ENCODE results near the gene PXMP4.
"Not testable (repeated sequence)": the region's sequence is repeated elsewhere in the genome, so short reads cannot be mapped to it uniquely, and the experiment has no call there.

The PXMP4 gene

GRCh38 chr20:33761698-33762250 lies 41.7 kb upstream of the PXMP4 start:
- Histone ChIP-seq H3K79me2 (ENCODE audit: control insufficient read depth, low read length) (no peaks in the 10 kb centered on the region), H3F3A (ENCODE audit: control insufficient read depth, insufficient read depth) (no peaks in the 10 kb centered on the region), H3K36me3 (ENCODE audit: control insufficient read depth, low read length) (no peaks in the 10 kb centered on the region), H3K27ac (ENCODE audit: low read depth, low read length) (no peak overlapping the region), H3K4me3 (ENCODE audit: low read length) (no peak overlapping the region), H3K9me2 (replicated peaks; ENCODE audit: control insufficient read depth, low read length) (no peaks in the 10 kb centered on the region), H4K20me1 (ENCODE audit: control insufficient read depth, insufficient read depth, low read depth, low read length) (no peaks in the 10 kb centered on the region), H3K4me1 (ENCODE audit: control insufficient read depth, low read length) (no peaks in the 10 kb centered on the region), H3K27me3 (ENCODE audit: control insufficient read depth, low read length) (no peaks in the 10 kb centered on the region), H3K9me3 (ENCODE audit: control insufficient read depth, insufficient read depth, low read length) (no peaks in the 10 kb centered on the region), H3K4me2 (ENCODE audit: low read length) (no peak overlapping the region)
- TF ChIP-seq CTCF (IDR thresholded peaks at IDR 0.05; ENCODE audit: low read depth, low read length, poor library complexity, severe bottlenecking) (no peak), EZH2phosphoT487 (IDR thresholded peaks at IDR 0.05; ENCODE audit: borderline replicate concordance, low read length) (no peak)

- H4K20me1 ChIP-seq (ENCODE audit: control insufficient read depth, insufficient read depth, low read depth, low read length): no peaks in the 10 kb centered on the region
- no peaks in the 10 kb centered on the region for H3F3A ChIP-seq (ENCODE audit: control insufficient read depth, insufficient read depth)
- no peak overlapping the region for H3K4me3 ChIP-seq (ENCODE audit: low read length)
- peaks cover 11% of the 10 kb centered on the region for H3K36me3 ChIP-seq (ENCODE audit: control insufficient read depth, low read length)
- no peaks in the 10 kb centered on the region for H3K27me3 ChIP-seq (ENCODE audit: control insufficient read depth, low read length)
- no peaks in the 10 kb centered on the region for H3K9me3 ChIP-seq (ENCODE audit: control insufficient read depth, insufficient read depth, low read length)
- H3K9me2 ChIP-seq (replicated peaks; ENCODE audit: control insufficient read depth, low read length): no peaks in the 10 kb centered on the region
- no peaks in the 10 kb centered on the region for H3K79me2 ChIP-seq (ENCODE audit: control insufficient read depth, low read length)
- H3K4me2 ChIP-seq (ENCODE audit: low read length): no peak overlapping the region
- TF ChIP-seq CTCF (IDR thresholded peaks at IDR 0.05; ENCODE audit: low read depth, low read length, poor library complexity, severe bottlenecking): no peak
- TF ChIP-seq EZH2phosphoT487 (IDR thresholded peaks at IDR 0.05; ENCODE audit: borderline replicate concordance, low read length): no peak
- H3K27ac ChIP-seq (ENCODE audit: low read depth, low read length): no peak overlapping the region
- H3K4me1 ChIP-seq (ENCODE audit: control insufficient read depth, low read length): peaks cover 10% of the 10 kb centered on the region
Observed at GRCh38 chr20:33757458-33757857, 37.3 kb upstream of the PXMP4 start.

- no peaks in the 10 kb centered on the region for H3K27me3 ChIP-seq (ENCODE audit: control insufficient read depth, low read length)
- no peaks in the 10 kb centered on the region for H4K20me1 ChIP-seq (ENCODE audit: control insufficient read depth, insufficient read depth, low read depth, low read length)
- no peak overlapping the region for H3K4me2 ChIP-seq (ENCODE audit: low read length)
- no peaks in the 10 kb centered on the region for H3K79me2 ChIP-seq (ENCODE audit: control insufficient read depth, low read length)
- H3F3A ChIP-seq (ENCODE audit: control insufficient read depth, insufficient read depth): no peaks in the 10 kb centered on the region
- no peaks in the 10 kb centered on the region for H3K9me2 ChIP-seq (replicated peaks; ENCODE audit: control insufficient read depth, low read length)
- H3K4me3 ChIP-seq (ENCODE audit: low read length): no peak overlapping the region
- no peak overlapping the region for H3K27ac ChIP-seq (ENCODE audit: low read depth, low read length)
- H3K9me3 ChIP-seq (ENCODE audit: control insufficient read depth, insufficient read depth, low read length): no peaks in the 10 kb centered on the region
- TF ChIP-seq CTCF (IDR thresholded peaks at IDR 0.05; ENCODE audit: low read depth, low read length, poor library complexity, severe bottlenecking) (no peak), EZH2phosphoT487 (IDR thresholded peaks at IDR 0.05; ENCODE audit: borderline replicate concordance, low read length) (no peak)
- H3K36me3 ChIP-seq (ENCODE audit: control insufficient read depth, low read length): peaks cover 11% of the 10 kb centered on the region
- peaks cover 10% of the 10 kb centered on the region for H3K4me1 ChIP-seq (ENCODE audit: control insufficient read depth, low read length)
Observed at GRCh38 chr20:33757046-33757445, 36.9 kb upstream of the PXMP4 start.

GRCh38 chr20:33755936-33756490 lies 35.9 kb upstream of the PXMP4 start:
- Histone ChIP-seq H3K4me2 (ENCODE audit: low read length) (peak overlapping the region; percentile 6; the same call in 1 of the 2 replicates), H3K36me3 (ENCODE audit: control insufficient read depth, low read length) (peaks cover 11% of the 10 kb centered on the region), H3K4me1 (ENCODE audit: control insufficient read depth, low read length) (peaks cover 10% of the 10 kb centered on the region)
- not testable (repeated sequence) for H3F3A ChIP-seq (ENCODE audit: control insufficient read depth, insufficient read depth); H3K79me2 ChIP-seq (ENCODE audit: control insufficient read depth, low read length); H4K20me1 ChIP-seq (ENCODE audit: control insufficient read depth, insufficient read depth, low read depth, low read length); H3K9me2 ChIP-seq (replicated peaks; ENCODE audit: control insufficient read depth, low read length); H3K4me3 ChIP-seq (ENCODE audit: low read length); H3K27ac ChIP-seq (ENCODE audit: low read depth, low read length); H3K27me3 ChIP-seq (ENCODE audit: control insufficient read depth, low read length); H3K9me3 ChIP-seq (ENCODE audit: control insufficient read depth, insufficient read depth, low read length)
